Ureter (tissue), 1 donor: ENCODE measurements around the gene KLHL22. TPM values are rescaled to one million over a fixed set of nuclear protein-coding genes. Genes with fewer than 3 reads are reported as not detected.

Experiments used
- DNase-seq: peaks from one replicate; pipeline ENCODE4 v3.0.0-alpha.2; 2020; ENCODE audit warnings: low spot score
- total RNA-seq: library from RNA; stranded (reverse); gene quantifications from one replicate; pipeline ENCODE4 v1.2.4, GENCODE V29; 2023
- donor health status: DM: yes; HTN: yes; CAD: no.

KLHL22 gene
- total RNA-seq, 1 donor from 2014 or later = 26.2 TPM

DNA sequence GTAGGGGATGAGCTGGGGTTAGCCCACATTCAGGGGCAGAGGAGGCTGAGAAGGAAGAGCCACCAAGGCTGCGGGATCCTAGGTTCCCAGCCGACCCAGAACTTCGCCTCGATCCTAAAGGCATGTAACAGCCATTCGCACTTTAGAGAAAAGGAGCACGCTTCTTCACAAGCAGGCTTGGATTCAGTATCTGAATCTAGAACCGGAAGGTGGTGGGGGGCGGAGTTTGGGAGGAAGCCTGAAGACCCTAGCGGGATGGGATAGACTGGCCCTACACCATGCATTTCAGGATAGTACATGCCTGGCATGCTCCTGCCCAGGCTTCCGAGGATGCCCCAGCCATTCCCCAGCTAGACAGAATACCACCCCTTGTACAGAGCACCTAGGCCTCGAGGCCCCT, 62.4 kb downstream of the KLHL22 start:
- DNase-seq = no peak

DNA sequence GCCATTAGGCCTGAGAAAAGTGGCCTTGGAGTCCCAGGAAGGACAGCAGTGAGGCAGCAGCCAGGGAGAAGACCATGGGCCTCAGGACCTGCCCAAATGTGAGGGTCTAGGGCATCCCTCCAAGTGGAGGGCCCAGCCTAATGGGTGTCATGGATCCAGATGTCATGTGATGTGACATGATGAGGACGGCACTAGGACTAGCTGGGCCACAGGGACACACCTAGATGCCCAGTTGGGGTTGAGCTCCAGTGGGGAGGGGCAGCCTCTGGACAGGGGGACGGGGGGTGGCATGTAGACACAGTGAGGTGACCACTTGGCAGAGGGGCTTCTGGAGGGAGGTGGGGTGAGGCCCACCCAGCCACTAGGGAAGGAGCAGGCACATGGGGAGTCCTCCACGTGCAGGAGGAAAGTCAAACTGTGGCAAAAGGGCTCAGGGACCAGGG, 63.3 kb downstream of the KLHL22 start:
- DNase-seq = no peak

DNA sequence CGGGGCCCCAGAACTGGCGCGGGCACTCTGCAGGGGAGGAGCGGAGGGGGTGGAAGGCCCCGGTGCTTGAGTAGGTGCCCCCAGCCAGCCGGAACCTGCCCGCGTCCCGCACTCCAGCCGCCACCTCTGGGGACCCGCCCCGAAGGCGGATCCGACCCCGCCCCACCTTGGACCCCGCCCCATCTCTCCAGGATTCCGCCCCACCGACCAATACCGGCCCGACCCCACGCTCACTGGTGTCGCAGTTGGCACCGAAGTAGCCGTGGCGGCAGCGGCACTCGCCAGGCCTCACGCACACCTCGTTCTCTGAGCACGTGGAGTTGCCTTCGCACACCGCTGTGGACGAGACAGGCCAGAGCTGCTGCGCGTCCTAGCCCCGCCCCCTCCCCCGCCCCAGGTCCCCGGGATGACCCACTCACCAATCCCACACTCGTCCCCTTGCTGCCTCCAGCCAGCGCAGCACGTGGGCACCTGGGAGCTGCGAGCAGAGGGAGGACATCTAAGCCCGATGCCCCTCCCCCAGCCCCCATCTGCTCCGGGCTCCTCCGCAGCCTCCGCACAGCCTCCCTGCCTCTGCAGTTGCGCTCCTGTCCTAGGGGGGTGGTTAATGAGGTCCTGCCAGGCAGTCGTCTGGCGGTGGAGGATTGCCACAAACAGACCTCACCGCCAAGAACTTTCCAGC, 63.9 kb downstream of the KLHL22 start:
- no peak for DNase-seq

DNA sequence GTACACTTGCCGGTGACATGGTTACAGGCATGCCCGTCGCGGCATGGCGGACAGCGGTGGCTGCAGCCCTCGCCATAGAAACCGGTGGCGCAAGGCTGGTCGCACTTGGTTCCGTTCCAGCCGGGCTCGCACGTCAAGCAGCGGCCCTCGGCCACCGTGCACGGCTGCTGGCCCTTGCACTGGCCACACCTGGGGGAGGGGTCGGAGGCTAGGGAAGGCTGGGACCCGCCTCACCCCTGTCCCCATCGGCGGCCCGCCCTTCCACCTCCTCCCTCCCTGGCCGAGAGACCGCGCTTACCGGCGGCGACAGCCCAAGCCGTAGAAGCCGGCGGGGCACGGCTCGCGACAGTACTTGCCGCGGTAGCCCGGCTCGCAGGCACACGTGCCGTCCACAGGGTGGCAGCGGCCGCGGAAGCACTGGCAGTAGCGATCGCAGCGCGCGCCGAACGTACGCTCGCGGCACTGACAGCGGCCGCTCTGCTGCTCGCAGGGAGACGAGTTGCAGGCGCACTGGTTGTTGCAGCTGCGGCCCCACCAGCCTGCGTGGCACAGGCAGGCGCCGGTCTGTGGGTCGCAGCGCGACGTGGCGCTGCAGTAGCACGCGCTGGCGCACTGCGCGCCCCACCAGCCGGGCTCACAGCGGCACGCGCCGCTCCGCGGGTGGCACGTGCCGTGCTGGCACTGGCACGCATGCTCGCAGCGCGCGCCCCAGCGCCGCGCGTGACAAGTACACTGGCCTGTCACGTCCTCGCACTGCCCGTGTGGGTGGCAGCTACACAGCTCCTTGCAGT, 64.7 kb downstream of the KLHL22 start:
- no peak for DNase-seq

DNA sequence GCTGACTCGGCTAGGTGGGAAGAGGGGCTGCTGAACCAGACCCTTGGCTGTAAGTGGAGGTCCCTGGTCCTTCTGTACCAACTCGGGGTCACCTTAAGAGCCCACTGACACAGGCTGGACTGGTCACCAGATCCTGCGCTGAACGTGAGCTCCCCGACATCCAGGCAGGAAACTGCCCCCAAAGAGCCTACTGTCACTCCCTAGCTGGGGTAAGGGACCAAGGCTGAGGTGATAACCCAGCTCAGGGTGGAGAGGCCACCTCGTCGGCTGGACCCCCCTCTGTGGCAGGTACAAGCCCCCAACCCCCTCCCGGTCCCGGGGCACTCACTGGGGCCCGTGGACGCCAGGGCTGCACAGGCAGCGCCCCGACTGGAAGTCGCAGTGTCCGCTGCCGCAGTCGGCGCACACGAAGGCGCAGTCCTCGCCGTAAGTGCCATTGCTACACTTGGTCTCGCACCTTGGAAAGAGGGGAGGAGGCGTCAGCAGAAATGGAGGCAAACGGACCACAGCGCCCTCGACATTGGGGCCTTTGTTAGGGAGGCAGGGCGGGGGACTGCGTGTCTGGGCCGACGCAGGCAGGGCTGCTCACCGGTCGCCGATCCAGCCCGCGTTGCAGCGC, 65.4 kb downstream of the KLHL22 start:
- DNase-seq = no peak

DNA sequence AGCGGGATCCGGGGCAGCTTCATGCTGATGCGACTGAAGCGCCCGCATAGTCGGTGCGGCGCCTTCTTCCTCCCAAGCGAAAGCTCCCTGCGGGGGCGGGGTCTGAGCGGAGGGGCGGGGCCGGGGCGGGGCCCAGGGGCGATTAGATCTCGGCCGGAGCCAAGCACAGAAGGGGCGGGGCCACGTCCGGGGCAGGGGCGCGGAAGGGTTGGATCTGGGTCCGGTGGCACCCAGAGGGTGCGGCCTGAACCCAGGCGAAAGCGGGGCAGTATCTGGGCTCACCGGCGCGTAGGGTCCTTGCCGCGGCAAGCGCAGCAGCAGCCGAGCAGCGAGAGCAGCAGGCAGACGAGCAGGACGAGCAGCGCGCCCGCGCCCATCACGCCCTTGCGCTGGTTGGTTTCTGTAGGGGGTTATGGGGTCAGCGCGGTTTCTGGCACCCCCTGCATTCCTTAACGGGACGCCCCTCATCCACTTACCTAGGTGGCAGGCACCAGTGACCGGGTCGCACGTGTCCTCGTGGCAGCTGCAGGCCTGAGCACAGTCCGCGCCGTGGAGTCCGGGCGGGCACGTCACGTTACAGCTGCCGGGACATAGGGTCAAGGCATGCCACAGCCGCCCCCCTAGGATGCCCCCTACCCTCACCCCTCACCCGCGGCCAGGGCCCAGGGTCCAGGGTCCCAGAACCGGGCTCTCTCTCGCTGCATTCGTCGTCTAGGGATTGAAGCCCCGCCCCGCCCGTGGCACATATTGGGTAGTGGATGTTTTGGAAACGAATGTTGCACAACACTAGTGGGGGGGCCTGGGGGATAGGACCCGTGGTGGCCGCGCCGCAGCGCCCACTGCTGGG, 66.1 kb downstream of the KLHL22 start:
- DNase-seq = peak; percentile 64

DNA sequence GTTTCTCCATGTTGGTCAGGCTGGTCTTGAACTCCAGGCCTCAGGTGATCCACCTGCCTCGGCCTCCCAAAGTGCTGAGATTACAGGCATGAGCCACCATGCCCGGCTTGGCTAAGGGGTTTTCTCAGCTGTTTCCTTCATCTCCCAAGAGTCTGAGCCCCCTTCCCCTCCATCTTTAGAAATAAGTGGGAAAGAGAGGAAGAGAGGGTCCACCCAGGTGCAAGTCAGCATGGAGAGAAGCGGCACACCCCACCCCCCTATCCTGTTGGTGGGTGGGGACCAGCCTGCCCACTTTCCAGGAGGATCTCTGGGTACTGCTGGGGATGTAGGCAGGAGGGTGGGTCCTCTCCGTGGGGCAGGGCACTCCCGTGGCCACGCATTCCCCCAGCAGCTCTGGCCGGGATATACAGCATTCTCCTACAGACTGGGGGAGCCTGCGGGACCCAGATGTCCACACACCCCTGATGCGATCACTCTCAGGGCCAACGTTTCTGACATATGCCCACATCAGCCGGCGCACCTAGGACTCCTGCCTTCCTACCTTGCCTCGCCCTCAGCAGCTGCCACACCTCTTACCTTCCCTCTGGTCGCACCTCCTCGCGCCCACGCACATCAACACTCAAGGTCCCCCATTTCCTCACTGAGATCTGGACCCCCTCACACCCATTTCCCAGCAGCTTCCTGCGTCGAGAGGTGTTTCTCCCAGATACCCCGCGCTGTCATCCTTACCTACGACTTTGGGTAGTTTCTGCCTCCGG, 66.9 kb downstream of the KLHL22 start:
- no peak for DNase-seq

DNA sequence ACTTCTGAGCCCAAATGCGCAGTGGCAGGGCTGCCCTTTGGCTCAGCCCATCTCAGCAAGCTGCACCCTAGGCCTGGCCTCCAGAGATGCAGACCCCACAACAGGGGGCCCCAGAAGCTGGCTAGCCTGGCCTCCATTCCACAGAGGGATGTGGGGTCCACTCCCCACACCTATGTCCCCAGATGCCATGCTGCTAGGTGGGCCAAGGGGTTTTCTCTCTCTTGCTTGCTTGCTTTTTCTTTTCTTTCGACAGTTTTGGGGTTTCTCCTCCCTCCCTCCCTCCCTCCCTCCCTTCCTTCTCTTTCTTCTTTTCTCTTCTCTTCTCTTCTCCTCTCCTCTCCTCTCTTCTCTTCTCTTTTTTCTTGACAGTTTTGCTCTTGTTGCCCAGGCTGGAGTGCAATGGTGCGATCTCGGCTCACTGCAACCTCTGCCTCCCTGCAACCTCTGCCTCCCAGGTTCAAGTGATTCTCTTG, 67.6 kb downstream of the KLHL22 start:
- DNase-seq = no peak

DNA sequence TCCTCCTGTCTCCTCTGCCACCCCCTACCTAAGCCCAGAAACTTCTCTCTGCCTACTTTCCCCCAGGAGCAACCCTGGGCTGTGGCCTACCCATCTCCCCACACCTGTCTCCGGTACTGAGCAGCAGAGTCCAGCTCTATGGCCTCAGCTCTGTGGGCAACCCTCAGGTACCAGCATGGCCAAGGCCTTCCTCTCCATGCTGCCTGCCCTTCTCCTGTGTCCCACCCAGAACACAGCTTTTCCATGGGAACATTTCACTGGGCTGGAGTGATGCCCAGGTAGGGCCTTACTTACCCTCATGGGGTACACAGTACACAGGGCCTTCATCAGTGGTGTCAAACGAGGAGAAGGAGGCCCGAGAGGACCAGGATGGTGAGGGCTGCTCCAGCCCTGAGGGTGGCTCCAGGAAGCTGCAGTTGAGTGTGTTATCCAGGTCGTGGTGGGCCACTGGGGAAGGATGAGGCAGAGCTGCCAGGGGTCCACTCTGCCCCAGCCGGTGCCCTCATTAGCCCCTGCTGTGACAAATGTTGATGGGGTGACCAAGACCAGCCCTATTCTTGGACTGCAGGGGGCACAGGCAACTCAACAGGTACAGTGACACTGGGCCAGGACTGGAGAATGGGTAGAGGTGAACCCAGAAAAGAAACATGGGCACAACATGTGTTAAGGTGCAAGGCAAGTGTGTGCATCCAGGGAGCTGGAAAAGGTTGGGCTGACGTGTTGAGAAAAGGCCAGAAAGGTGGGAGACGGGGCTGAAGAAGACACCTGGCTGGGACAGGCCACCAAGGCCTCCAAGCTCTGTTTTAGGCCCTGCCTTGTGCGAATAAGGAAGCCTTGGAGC, 68.3 kb downstream of the KLHL22 start:
- DNase-seq = no peak

DNA sequence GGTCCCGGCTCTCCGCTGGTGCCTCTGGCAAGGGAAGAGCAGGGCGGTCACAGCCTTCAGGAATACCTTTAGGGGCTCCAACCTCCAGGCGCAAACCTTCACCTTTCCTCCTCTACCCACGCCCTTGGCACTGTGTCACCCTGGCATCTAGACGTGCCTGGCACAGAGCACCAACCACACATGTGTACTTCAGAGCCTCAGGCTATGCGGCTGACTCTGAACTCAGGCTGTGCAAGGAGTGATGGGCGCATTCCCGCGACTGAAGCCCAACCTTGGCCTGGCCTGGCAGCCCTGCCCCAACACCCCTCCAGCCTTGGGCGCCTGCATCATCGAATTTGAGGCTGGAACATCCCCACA, 69.4 kb downstream of the KLHL22 start:
- DNase-seq = no peak

DNA sequence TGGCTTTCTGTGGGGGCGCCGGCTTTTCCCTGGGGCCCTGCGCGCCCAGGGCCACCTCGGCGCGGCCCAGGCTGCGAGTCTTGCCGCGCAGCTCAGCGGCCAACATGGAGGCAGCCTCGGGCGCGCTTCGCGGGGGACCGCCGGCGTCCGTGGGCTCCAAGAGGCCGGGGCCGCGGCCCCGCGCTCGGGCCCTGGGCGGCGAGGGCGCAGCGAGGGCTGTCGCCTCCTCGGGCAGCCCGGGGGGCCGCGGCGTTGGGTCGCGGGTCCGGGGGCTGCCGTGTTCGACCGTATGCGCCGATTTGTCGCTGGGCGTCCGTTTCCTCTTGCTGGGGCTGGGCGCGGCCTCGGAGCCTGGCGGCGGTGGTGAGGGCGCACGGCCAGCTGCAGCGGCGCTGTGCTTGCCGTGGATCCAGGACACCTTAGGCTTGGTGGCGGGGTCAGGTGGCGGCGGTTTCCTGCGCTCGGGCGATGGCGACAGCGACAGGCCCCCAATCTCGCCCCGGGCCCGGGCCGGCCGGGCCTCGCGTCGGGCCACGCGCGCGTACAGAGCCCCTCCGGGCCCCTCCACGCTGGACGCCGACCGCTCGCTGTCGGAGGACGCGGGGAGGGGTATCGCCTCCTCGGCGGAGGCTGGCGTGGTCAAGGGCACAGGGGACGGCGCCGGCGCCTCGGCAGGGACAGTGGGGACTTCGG, 69.9 kb downstream of the KLHL22 start:
- no peak for DNase-seq

DNA sequence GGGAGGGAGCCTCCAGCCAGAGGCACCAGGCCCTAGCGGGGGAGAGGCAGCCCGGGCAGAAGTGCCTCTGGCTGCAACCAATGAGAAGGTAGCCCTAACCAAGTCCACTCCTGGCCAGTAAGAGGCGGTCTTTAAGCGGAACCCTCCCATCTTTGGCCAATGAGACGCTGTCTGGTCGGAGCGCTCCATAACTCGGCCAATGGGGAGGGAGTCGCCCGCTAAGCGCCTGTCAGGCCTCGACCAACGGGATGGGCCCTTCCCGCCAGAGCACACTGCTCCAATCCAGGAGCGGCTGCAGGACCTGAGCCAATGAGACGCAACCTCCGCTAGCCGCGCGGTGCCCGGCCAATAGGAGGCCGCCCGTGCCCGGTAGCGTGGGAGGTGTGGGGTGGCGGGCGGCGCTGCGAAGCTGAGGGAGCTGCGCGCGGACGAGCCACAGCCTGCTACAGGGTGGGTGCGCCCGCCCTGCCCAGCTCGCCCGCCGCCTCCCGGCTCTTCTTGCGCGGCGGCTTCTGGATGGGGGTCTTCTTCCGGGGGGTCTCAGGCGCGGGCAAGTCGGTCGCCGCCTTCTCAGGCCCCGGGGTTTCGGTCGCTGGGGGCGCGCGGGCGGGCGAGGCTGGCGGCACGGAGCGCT, 70.5 kb downstream of the KLHL22 start:
- DNase-seq = no peak

DNA sequence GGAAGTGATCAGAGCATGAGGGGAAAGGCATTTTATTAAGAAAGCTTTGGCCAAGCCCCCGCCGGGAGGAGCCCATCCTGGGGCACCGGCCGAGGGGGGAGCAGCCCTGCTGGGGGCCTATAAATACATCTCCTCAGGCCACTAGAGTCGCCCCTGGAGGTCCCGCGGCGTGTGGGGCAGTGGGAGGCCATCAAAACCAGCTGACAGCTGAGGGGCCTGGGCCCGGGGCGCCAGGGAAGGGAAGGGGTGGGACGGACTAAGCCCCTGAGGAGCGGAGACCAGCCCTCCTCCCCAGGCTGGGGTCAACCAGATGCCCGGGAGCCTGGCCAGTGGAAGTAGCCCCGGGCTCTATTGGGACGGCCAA, 71.0 kb downstream of the KLHL22 start:
- no peak for DNase-seq

DNA sequence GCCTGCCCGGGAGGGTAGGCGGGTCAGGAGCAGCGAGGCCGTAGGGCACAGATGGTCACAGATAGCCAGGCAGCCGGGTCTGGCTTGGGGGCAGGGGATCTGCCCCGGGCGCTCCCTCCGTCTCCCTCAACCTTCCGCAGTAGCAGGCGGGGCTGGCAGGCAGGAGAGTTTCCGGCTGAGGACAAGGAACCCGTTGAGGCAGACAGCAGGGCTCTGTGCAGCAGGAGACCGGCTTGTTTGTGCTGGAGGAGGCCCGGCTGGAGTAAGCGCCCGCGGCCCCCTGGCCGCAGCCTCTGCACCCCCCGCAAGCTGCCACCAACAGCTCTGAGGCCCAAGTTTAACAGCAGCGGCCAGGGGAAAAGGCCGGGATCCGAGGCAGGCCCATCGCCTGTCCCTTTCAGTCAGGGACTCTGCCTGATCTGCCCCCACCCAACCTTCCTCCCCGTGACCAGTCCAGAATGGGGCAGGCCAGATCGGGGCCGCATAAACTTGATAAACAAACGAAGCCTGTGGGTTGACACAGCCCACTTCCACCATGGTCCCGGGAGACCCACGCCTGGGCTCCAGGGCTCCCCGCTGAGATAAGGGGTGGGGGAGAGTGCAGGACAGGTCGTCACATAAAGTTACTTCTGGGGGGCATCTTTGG, 71.6 kb downstream of the KLHL22 start:
- no peak for DNase-seq

DNA sequence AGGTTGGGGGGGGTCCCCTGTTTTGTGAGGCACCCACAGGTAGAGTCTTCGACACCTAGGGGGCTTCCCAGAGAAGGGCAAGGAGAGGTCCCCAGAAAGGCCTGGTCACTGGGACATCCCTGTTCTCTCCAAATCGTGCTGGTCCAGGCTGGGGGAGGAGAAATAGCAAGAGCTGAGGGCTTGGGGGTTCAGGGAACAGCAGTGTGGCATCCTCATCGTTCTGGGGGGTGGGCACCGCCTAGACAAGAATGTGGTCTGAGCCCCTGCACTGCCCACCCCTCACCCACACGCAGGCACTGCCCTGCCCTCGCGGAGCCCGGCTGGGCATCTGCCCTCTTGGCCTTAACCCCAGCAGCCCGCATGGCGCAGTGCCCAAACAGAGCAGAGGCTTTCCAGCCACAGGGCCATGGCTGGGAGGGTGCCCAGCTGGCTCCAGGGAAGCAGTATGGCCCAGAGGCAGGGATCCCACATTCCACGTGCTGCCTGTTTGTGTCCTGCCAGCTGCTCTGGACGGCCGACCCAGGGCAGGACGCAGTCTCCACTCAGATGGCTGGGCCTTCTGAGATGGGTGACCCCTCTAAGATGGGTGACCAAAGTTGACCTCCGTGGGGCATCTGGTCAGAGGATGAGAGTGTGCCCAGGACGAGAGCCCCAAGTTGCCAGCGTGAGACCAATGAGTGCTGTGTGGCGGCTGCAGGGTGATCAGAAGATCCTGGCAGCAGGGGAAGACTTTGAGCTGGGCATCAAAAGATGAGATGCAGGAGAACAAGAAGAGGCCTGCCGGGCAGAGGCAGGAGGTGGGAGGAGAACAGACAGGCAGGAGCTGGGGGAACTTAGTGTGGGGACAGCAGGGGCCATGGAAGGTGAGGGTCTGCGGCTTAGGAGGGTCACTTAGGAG, 72.3 kb downstream of the KLHL22 start:
- DNase-seq = no peak

DNA sequence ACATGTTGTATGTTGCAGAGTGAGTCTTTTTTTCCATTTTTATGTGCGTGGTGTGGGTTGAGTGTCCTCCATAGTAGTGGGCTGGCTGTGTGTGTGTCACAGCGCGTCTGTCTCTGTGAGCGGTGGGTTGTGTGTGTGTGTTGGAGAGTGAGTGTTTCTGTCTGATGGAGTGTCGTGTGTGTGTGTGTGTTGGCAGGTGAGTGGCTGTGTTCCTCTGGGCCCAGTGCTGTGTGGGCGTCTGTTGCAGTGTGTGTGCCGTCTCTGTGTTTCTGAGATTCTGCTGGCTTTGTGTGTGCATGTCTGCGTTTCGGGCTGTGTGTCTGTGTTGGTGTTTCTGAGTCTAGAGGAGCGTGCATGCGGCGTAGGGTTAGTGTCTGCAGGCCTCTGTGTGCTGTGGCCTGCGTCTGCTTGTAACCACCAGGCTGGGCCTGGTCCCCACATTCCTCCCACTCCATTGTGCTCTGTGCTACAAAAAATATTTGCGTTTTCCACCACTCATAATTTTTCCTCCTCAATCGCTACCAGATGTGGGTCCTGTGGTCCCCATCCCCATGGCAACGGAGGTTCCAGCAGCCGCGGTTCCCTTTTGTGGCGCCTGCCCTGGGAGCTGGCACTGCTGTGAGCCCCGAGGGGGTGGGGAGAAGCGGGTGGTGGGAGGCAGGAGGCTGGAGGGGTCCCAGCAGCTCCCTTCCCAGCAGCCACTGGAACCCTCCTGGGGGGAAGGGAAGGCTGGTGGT, 73.2 kb downstream of the KLHL22 start:
- no peak for DNase-seq

DNA sequence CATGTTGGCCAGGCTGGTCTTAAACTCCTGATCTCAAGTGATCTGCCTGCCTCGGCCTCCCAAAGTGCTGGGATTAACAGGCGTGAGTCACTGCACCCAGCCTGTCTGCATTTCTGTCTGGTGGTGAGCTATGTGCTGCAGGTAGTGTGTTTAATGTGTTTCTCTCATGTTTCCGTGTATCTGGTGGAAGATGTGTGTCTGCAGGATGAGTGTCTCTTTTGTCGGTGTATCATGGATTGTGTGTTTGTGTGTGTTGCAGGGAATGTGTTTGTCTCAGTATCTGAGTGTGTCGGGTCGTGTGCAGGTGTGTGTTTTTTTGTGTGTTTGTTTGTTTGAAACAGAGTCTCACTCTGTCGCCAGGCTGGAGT, 74.1 kb downstream of the KLHL22 start:
- DNase-seq = no peak
